ENCODE measurements around the gene MT1X. TPM values are rescaled to one million over a fixed set of nuclear protein-coding genes. Genes with fewer than 3 reads are reported as not detected.

Gene MT1X
- total and polyA plus RNA-seq, 2 of the 13 experiments (the other 11 are each of a cell fraction or from before 2014, with no cell fraction given): 19.7 to 288 TPM

- TF ChIP-seq DNMT1 (CRISPR knock-in tag; IDR thresholded peaks at IDR 0.05) (peak; percentile 81; the same call in 1 of the 2 replicates), ZNF703 (CRISPR knock-in tag; IDR thresholded peaks at IDR 0.05; ENCODE audit: borderline replicate concordance) (no peak), ARNTL (CRISPR knock-in tag; IDR thresholded peaks at IDR 0.05) (no peak), ZNF432 (CRISPR knock-in tag; IDR thresholded peaks at IDR 0.05; ENCODE audit: borderline replicate concordance) (no peak), GATAD1 (CRISPR knock-in tag; IDR thresholded peaks at IDR 0.05) (no peak), ZNF713 (CRISPR knock-in tag; IDR thresholded peaks at IDR 0.05) (no peak), THAP9 (CRISPR knock-in tag; IDR thresholded peaks at IDR 0.05; ENCODE audit: borderline replicate concordance) (no peak), ZSCAN31 (CRISPR knock-in tag; IDR thresholded peaks at IDR 0.05; ENCODE audit: low read depth) (no peak), NFIB (CRISPR knock-in tag; IDR thresholded peaks at IDR 0.05; ENCODE audit: borderline replicate concordance) (no peak), GATA4 (IDR thresholded peaks at IDR 0.05; ENCODE audit: borderline replicate concordance, low read depth) (no peak), FOSL1 (CRISPR knock-in tag; IDR thresholded peaks at IDR 0.05; ENCODE audit: borderline replicate concordance) (no peak), MEIS1 (CRISPR knock-in tag; IDR thresholded peaks at IDR 0.05; ENCODE audit: borderline replicate concordance) (0 out of 2 replicates have a peak, but pooled peaks have one; percentile 14), FOXM1 (CRISPR knock-in tag; IDR thresholded peaks at IDR 0.05) (no peak), NFE2 (CRISPR knock-in tag; IDR thresholded peaks at IDR 0.05) (no peak), NR2F2 (IDR thresholded peaks at IDR 0.05; ENCODE audit: borderline replicate concordance, low read depth) (no peak), POLR2G (IDR thresholded peaks at IDR 0.05; ENCODE audit: low read depth, low read length) (peak; percentile 67; the same call in 1 of the 2 replicates), DRAP1 (CRISPR knock-in tag; IDR thresholded peaks at IDR 0.05) (0 out of 2 replicates have a peak, but pooled peaks have one; percentile 7), NONO (IDR thresholded peaks at IDR 0.05) (no peak), NONO (CRISPR knock-in tag; conservative IDR thresholded peaks at IDR 0.05) (peak; percentile 22), ATF2 (CRISPR knock-in tag; IDR thresholded peaks at IDR 0.05) (peak; percentile 15; the same call in 1 of the 2 replicates), REPIN1 (CRISPR knock-in tag; IDR thresholded peaks at IDR 0.05; ENCODE audit: borderline replicate concordance, low read depth) (peak; percentile 88; the same call in 1 of the 2 replicates), NR0B2 (CRISPR knock-in tag; IDR thresholded peaks at IDR 0.05) (no peak), ZBTB38 (CRISPR knock-in tag; IDR thresholded peaks at IDR 0.05) (no peak; the same call in 1 of the 2 replicates), IRF2 (CRISPR knock-in tag; IDR thresholded peaks at IDR 0.05) (no peak), STAG1 (CRISPR knock-in tag; IDR thresholded peaks at IDR 0.05) (no peak; the same call in 1 of the 2 replicates), ZFY (CRISPR knock-in tag; IDR thresholded peaks at IDR 0.05) (no peak)
These were observed 24.5 kb upstream of the MT1X start, which contains the start of gene MT1F (continued) for GRCh38 chr16:56657555-56658326.

Measured in HepG2 (cell line).